ENCODE results near the gene RAB32.

The RAB32 gene

GRCh38 chr6:146574211-146574610 is 30.6 kb downstream of the RAB32 start:
- no peak for DNase-seq
- H3K27me3 ChIP-seq = no peaks in the 10 kb centered on the region
- no peaks in the 10 kb centered on the region for H3K36me3 ChIP-seq
- no peak for TF ChIP-seq CTCF (IDR thresholded peaks at IDR 0.05; ENCODE audit: low read depth, low read length)
- no peaks in the 10 kb centered on the region for H3K9me3 ChIP-seq
- no peaks in the 10 kb centered on the region for H3K4me1 ChIP-seq
- no peak overlapping the region for H3K4me3 ChIP-seq (ENCODE audit: low read depth, low read length)

DNA sequence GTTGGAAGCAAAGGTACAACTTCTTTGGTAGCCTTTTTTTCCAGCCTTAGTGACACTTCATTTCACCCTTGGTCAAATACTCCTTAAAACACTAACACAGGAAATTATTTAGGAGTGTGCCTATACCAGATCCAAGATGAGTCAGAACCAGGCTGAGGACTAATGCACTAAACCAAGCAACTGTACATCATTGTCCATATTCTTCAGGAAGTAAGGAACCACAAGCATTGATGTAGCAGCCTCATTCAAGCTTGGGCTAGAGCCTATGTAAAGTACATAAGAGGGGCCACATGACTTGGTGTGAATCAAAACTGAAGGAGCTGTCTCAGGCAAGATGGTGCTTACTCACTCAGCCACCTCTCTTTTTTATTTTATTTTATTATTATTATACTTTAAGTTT is 34.4 kb downstream of the RAB32 start:
- TF ChIP-seq CTCF (IDR thresholded peaks at IDR 0.05; ENCODE audit: low read depth, low read length) = no peak
- no peak for DNase-seq
- Histone ChIP-seq H3K9me3 (no peaks in the 10 kb centered on the region), H3K4me1 (no peaks in the 10 kb centered on the region), H3K27me3 (no peaks in the 10 kb centered on the region), H3K36me3 (no peaks in the 10 kb centered on the region), H3K4me3 (ENCODE audit: low read depth, low read length) (no peak overlapping the region)

DNA sequence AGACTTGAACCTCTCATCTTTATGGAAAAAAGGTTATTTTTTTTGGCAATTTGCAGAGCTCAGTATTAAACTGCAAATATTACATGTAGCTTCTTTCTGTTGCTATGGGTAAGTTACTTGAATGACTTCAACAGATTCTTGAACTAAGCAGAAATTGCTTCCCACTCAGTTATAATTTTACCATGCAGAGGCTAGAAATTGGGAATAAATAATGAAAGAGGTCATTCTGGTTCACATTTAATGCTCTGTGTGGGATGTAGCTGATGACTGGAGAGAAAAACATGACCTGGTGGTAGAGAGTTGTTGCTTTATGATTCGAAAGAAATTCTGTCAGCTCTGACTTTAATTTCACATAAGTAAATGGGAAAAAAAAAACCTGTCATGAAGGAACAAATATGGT is 38.3 kb downstream of the RAB32 start:
- no peak for TF ChIP-seq CTCF (IDR thresholded peaks at IDR 0.05; ENCODE audit: low read depth, low read length)
- no peaks in the 10 kb centered on the region for H3K9me3 ChIP-seq
- H3K27me3 ChIP-seq = no peaks in the 10 kb centered on the region
- H3K4me3 ChIP-seq (ENCODE audit: low read depth, low read length) = no peak overlapping the region
- H3K36me3 ChIP-seq = no peaks in the 10 kb centered on the region
- no peak for DNase-seq
- H3K4me1 ChIP-seq = no peaks in the 10 kb centered on the region

GRCh38 chr6:146582857-146583256 is 39.2 kb downstream of the RAB32 start:
- DNase-seq = peak; percentile 19
- H3K9me3 ChIP-seq = no peaks in the 10 kb centered on the region
- H3K27me3 ChIP-seq = no peaks in the 10 kb centered on the region
- no peak for TF ChIP-seq CTCF (IDR thresholded peaks at IDR 0.05; ENCODE audit: low read depth, low read length)
- no peak overlapping the region for H3K4me3 ChIP-seq (ENCODE audit: low read depth, low read length)
- no peaks in the 10 kb centered on the region for H3K4me1 ChIP-seq
- H3K36me3 ChIP-seq = no peaks in the 10 kb centered on the region

DNA sequence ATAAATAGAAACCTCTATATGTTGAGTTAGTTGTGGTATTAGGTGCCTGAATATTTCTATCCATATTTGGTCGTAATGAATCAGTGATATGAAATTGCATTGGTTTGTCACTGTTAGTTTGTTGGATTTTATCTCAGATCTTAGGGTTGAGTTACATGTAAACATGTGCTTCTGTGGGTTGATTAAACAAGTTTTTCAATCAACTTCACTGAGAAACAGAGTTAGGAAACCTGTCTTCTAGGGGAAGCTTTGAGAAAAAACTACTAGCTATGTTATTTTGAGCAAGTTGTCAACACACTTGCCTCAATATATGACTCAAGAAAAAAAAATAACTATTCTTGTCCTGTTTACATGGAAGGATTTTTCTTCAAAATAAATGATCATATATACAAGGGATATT is 40.3 kb downstream of the RAB32 start:
- Histone ChIP-seq H3K9me3 (no peaks in the 10 kb centered on the region), H3K36me3 (no peaks in the 10 kb centered on the region), H3K4me1 (no peaks in the 10 kb centered on the region), H3K27me3 (no peaks in the 10 kb centered on the region), H3K4me3 (ENCODE audit: low read depth, low read length) (no peak overlapping the region)
- TF ChIP-seq CTCF (IDR thresholded peaks at IDR 0.05; ENCODE audit: low read depth, low read length) = no peak
- DNase-seq = no peak

DNA sequence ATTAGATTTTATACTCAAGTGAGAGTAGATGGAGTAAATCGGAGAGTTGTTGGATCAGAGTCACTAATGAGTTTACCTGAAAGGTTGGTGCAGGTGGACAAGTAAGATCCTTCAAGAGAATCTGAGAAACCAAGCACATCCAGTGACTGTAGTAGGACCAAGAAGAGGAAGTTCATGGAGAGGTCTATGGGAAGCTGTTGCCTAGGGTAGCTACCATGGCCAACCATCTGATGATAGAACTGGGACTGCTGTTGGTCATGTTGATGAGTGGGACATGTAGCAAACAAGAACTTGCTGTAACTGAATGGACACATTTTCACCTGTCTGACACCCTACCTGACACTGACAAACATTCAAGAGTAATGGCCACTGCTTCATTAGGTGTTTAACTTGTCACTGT is 43.8 kb downstream of the RAB32 start:
- Histone ChIP-seq H3K4me3 (ENCODE audit: low read depth, low read length) (no peak overlapping the region), H3K9me3 (no peaks in the 10 kb centered on the region), H3K27me3 (0 out of 2 replicates have a peak, but pooled peaks cover 7% of the 10 kb centered on the region), H3K36me3 (no peaks in the 10 kb centered on the region), H3K4me1 (no peaks in the 10 kb centered on the region)
- DNase-seq = no peak
- no peak for TF ChIP-seq CTCF (IDR thresholded peaks at IDR 0.05; ENCODE audit: low read depth, low read length)

Measured in BE2C (cell line).